K562 treated with DMSO at 1 percent for 24 hours (cell line): ENCODE measurements around the gene ARL13B. TPM values are rescaled to one million over a fixed set of nuclear protein-coding genes. Genes with fewer than 3 reads are reported as not detected.

Experiments used
- total RNA-seq: library from RNA; unstranded; fragments of 300-600 nt; gene quantifications from 2 replicates; pipeline ENCODE4 v1.2.3, GENCODE V29; 2022; ENCODE audit warnings: low read depth; ENCODE audit not compliant: insufficient read depth

The ARL13B gene
- 6.9 TPM in 2 replicates for total RNA-seq

GRCh38 chr3:93979850-93980676, at the start of gene ARL13B:
Gene ARL13B, plus strand, starts transcription at chr3:93980155. Its CDS starts 269 bp downstream, at chr3:93980424.

GRCh38 chr3:93973131-93974126, 6.5 kb upstream of the ARL13B start, which contains the start of gene PROS1:
Gene PROS1, minus strand, starts transcription at chr3:93973896. Its CDS starts 147 bp downstream, at chr3:93973749.

DNA sequence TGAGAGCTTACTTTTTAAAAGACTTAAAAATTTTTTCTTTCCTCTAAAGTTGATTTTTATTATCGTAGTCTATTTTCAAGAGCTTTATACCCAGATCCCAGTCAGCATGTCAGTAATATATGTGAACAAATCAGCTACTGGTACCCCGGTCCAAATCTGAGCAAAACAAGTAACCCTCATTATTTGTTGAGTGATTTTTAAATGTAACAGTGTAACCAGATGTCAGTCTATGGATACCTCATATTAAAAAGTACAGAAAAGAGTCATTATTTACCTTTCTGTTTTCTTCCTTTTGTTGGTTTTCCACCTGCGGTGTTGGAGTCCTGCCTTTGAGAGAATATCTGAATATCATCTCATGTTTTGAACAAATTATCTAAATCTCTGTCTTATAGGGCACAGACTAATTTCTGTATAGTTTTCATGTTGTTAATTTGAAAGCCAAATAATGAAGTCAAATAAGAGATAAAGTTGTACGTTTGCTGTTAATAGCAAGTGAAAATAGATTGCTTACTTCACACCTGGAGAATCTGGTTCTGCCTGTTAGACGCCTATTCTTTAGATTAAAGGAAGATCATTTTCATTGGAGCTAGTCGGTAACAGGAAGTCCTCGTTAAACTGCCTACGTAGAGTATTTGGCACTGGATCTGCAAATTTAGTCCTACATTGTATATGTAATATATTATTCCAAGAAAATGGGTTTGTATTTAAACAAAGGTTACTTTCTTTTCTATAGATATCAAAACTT, 48.3 kb downstream of the ARL13B start, which contains the start of gene STX19:
STX19 (minus strand) TSS at position 505 of the 745 bp plus-strand sequence. CDS start 13,328 bp downstream, outside the sequence.

DNA sequence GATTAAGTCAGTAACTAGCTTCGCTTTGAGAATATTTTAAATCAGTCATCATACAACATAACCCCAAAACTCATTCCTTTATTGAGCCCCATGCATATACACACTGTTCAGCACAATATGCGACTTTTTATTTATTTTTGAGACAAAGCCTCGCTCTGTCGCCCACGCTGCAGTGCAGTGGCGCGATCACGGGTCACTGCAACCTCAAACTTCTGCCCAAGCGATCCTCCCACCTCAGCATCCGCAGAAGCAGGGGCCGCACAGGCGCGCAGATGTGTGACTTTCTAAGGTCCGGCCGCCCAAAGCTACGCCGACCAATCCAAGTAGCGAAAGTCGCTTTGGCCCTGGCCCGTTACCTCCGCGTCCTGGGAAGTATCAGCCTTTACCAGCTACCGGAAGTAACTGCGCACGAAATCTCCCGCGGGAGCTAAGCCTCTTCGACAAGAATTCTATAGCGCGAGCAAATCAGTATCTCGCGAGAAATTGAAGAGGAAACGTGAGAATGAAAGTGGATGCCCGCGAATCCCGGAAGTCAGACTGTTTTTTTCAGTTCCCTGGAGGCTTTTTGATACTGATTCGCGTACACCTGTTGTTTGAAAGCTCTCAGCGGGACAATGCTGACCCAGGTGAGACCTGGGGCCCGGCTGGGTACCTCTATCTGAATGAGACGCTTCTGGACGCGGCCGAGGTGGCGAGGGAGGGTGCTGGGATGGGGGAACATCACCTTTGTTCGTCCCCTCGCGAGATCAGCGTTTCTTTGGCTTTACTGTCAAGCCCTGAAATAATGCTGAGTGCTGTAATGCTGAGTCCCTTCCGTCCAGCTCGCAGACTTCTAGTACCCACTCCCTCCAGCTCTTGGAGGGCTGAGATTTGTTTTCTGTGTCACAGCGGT, 82.8 kb downstream of the ARL13B start, which contains the start of the genes DHFR2 and NSUN3:
DHFR2 (minus strand) TSS at position 404 of the 892 bp plus-strand sequence. CDS start 1,405 bp downstream, outside the sequence.
NSUN3 (plus strand) TSS at position 549 of the 892 bp plus-strand sequence; CDS start at position 615, 66 bp downstream.

Other genes with a start within 250 kb of the ARL13B start
- gene PROS1, start 6.3 kb upstream of the ARL13B start, total RNA-seq = 18.0 and 21.8 TPM in 2 replicates
- not detected in 2 replicates for gene STX19, start 48.4 kb downstream of the ARL13B start, total RNA-seq
- 0.94 and 1.4 TPM in 2 replicates for gene DHFR2, start 82.8 kb downstream of the ARL13B start, total RNA-seq
- 1.4 and 5.4 TPM in 2 replicates for gene NSUN3, start 82.9 kb downstream of the ARL13B start, total RNA-seq